HepG2 (cell line): ENCODE results near the gene RANBP3L. TPM values are rescaled to one million over a fixed set of nuclear protein-coding genes. Genes with fewer than 3 reads are reported as not detected.

Source experiments
- ATAC-seq: fragments of 200-7000 bp; cut with Tn5 transposase; 3 replicates; pipeline ENCODE4 v1.9.1; 2020; ENCODE audit warnings: mild to moderate bottlenecking, moderate library complexity
- BruUV-seq: library from RNA; stranded (reverse); fragments of 400-500 nt; replicated peaks from 2 replicates; lab custom pipeline; 2021; lab: Mats Ljungman, UMichigan
- CTCF ChIA-PET: fragments of 300-600 bp; formaldehyde crosslinking; extraction: SDS; loops from one replicate; lab custom pipeline; 2021; ENCODE audit warnings: low total read pairs, inconsistent platforms, low intra/inter-chr PET ratio; lab: Yijun Ruan, JAX
- POLR2A ChIA-PET: fragments of 350-600 bp; sonication (Branson Sonifier 250); formaldehyde crosslinking; loops from one replicate; lab custom pipeline; 2020; ENCODE audit warnings: antibody characterized with exemption, inconsistent platforms; lab: Yijun Ruan, JAX
- DNase-seq: peaks from one replicate; pipeline ENCODE4 v3.0.0-alpha.2; 2015; ENCODE audit warnings: low spot score
- FAIRE-seq: peaks from 3 replicates; lab custom pipeline; 2011; peaks lifted over from hg19 to GRCh38; lab: Jason Lieb, UNC
- H2AFZ ChIP-seq: one replicate; pipeline ENCODE4 v1.6.1; 2011; ENCODE audit warnings: low read length, inconsistent platforms
- H3K27ac ChIP-seq: fragments of 300-600 bp; 3 replicates; pipeline ENCODE4 v1.8.0; 2011; ENCODE audit warnings: mixed run types, mild to moderate bottlenecking, mixed read lengths, low read length, inconsistent platforms; ENCODE audit not compliant: insufficient read depth; ENCODE audit errors: extremely low read length
- H3K27me3 ChIP-seq, 2 experiments: fragments of 200-600 bp in 1 of 2; 2 replicates in 1 of 2; 3 replicates in 1 of 2; pipeline versions ENCODE4 v1.6.0 to v1.8.0; 2011; ENCODE audit warnings: low read length in 2 of 2, mild to moderate bottlenecking in 2 of 2, moderate library complexity in 2 of 2, inconsistent platforms in 1 of 2; ENCODE audit not compliant: insufficient read depth in 2 of 2, control insufficient read depth in 1 of 2
- H3K36me3 ChIP-seq, 2 experiments: fragments of 200-600 bp in 1 of 2; replicated peaks in 1 of 2; 2 replicates in 1 of 2; 3 replicates in 1 of 2; pipeline versions ENCODE4 v1.5.1 to v1.8.0; 2011; ENCODE audit warnings: low read length in 2 of 2, inconsistent platforms in 1 of 2; ENCODE audit not compliant: insufficient read depth in 2 of 2, control insufficient read depth in 1 of 2
- H3K4me1 ChIP-seq: 2 replicates; pipeline ENCODE4 v1.5.1; 2012; ENCODE audit warnings: low read length, inconsistent platforms; ENCODE audit not compliant: insufficient read depth
- H3K4me2 ChIP-seq: 2 replicates; pipeline ENCODE4 v1.6.0; 2011; ENCODE audit warnings: low read depth, low read length, inconsistent platforms
- H3K4me3 ChIP-seq, 3 experiments: fragments of 200-600 bp in 1 of 3; sonication (generic), shearing (Covaris generic) in 1 of 3; replicated peaks in 1 of 3; 2 replicates each; pipeline ENCODE4 v1.5.1; 2011 to 2016; ENCODE audit warnings: low read length in 3 of 3, inconsistent platforms in 2 of 3, low read depth in 2 of 3, mild to moderate bottlenecking in 2 of 3, control low read depth in 1 of 3, mixed read lengths in 1 of 3; ENCODE audit not compliant: insufficient read depth in 1 of 3
- H3K79me2 ChIP-seq: one replicate; pipeline ENCODE4 v1.6.1; 2011; ENCODE audit warnings: low read length, inconsistent platforms; ENCODE audit not compliant: insufficient read depth
- H3K9ac ChIP-seq: 2 replicates; pipeline ENCODE4 v1.6.0; 2011; ENCODE audit warnings: mild to moderate bottlenecking, low read depth, low read length, inconsistent platforms; ENCODE audit not compliant: insufficient read depth
- H3K9me3 ChIP-seq: 2 replicates; pipeline ENCODE4 v1.5.1; 2012; ENCODE audit warnings: mild to moderate bottlenecking, low read length
- H4K20me1 ChIP-seq: 2 replicates; pipeline ENCODE4 v1.6.0; 2011; ENCODE audit warnings: inconsistent platforms, mild to moderate bottlenecking, low read length, moderate library complexity; ENCODE audit not compliant: insufficient read depth
- DMTF1 ChIP-seq: sonication (generic); formaldehyde crosslinking; IDR thresholded peaks from 2 replicates; pipeline ENCODE4 v1.4.0; 2020; ENCODE audit warnings: mild to moderate bottlenecking, missing genetic modification reagents
- EEA1 ChIP-seq: sonication (generic); formaldehyde crosslinking; IDR thresholded peaks from 2 replicates; pipeline ENCODE4 v1.5.1; 2020; ENCODE audit warnings: mild to moderate bottlenecking, missing genetic modification reagents, borderline replicate concordance
- HNF1A ChIP-seq, 2 experiments: sonication (generic) in 1 of 2; formaldehyde crosslinking in 1 of 2; IDR thresholded peaks; 2 replicates each; pipeline versions ENCODE4 v1.4.0 to v1.6.1; 2016 to 2020; ENCODE audit warnings: borderline replicate concordance in 1 of 2, low read depth in 1 of 2, mild to moderate bottlenecking in 1 of 2, missing genetic modification reagents in 1 of 2
- NFKB2 ChIP-seq: sonication (generic); formaldehyde crosslinking; IDR thresholded peaks from 2 replicates; pipeline ENCODE4 v1.4.0; 2020; ENCODE audit warnings: missing genetic modification reagents, borderline replicate concordance
- NR0B2 ChIP-seq: sonication (generic); formaldehyde crosslinking; IDR thresholded peaks from 2 replicates; pipeline ENCODE4 v1.4.0; 2020; ENCODE audit warnings: mild to moderate bottlenecking, missing genetic modification reagents
- SRY ChIP-seq: sonication (generic); formaldehyde crosslinking; IDR thresholded peaks from 2 replicates; pipeline ENCODE4 v1.8.0; 2022; ENCODE audit warnings: mild to moderate bottlenecking, missing genetic modification reagents
- YEATS4 ChIP-seq: sonication (generic); formaldehyde crosslinking; IDR thresholded peaks from 2 replicates; pipeline ENCODE4 v1.4.0; 2020; ENCODE audit warnings: missing genetic modification reagents, borderline replicate concordance
- ZBTB21 ChIP-seq: sonication (generic); formaldehyde crosslinking; IDR thresholded peaks from 2 replicates; pipeline ENCODE4 v1.4.0; 2020; ENCODE audit warnings: missing genetic modification reagents
- ZHX2 ChIP-seq, 2 experiments: sonication (generic) in 1 of 2; formaldehyde crosslinking in 1 of 2; IDR thresholded peaks; 2 replicates each; pipeline versions ENCODE4 v1.6.1 to v1.9.0; 2014 to 2022; ENCODE audit warnings: antibody characterized with exemption in 1 of 2, borderline replicate concordance in 1 of 2, inconsistent platforms in 1 of 2, low read depth in 1 of 2, missing genetic modification reagents in 1 of 2
- ZNF207 ChIP-seq: fragments of 450-650 bp; IDR thresholded peaks from 2 replicates; pipeline ENCODE4 v1.6.1; 2016; ENCODE audit warnings: antibody characterized with exemption, borderline replicate concordance
- WGBS: methylation state at CpG from one replicate; pipeline ENCODE4 v1.1.6; 2017; ENCODE audit warnings: low lambda C conversion rate; 5-methylcytosine and 5-hydroxymethylcytosine counted together
- in situ Hi-C: cut with HindIII; loops from 2 replicates; pipeline ENCODE4 v1.10.0; 2017; ENCODE audit warnings: low pct_unique_long_range_greater_than_20kb; ENCODE audit not compliant: extremely low pct_ligation_motif_present
- intact Hi-C: fragments of 100-400 bp; cut with micrococcal nuclease; formaldehyde crosslinking; loops from one replicate; pipeline ENCODE4 v1.10.0; 2022; ENCODE audit not compliant: unreplicated experiment
- polyA plus RNA-seq, 8 experiments: library from polyadenylated mRNA; depleted of rRNA in 3 of 8; stranded (reverse) in 7 of 8; unstranded in 1 of 8; fragments of >200 nt; fragmentation: Illumina TruSeq in 4 of 8; extraction: Trizol in 4 of 8; gene quantifications; 2 replicates each; pipeline versions ENCODE4 v1.2.1 to v1.2.3, GENCODE V29; 2011 to 2016; ENCODE audit warnings: low read depth in 4 of 8, missing spikeins in 1 of 8, mixed read lengths in 1 of 8; ENCODE audit not compliant: insufficient read depth in 1 of 8
- total RNA-seq, 5 experiments: library from RNA; depleted of rRNA; stranded (reverse); fragments of >200 nt; fragmentation: Illumina TruSeq; extraction: Trizol; gene quantifications; 2 replicates each; pipeline ENCODE4 v1.2.3, GENCODE V29; 2016; ENCODE audit warnings: low read depth in 1 of 5

The RANBP3L gene
- total and polyA plus RNA-seq, 2 of the 13 experiments (the other 11 are each of a cell fraction or from before 2014, with no cell fraction given): 0.09 TPM; not detected in 1

- ATAC-seq (no peak), DNase-seq (no peak), FAIRE-seq (no peak)
- no peaks in the 10 kb centered on the region for H3K36me3 ChIP-seq
- H3K9me3 ChIP-seq: no peaks in the 10 kb centered on the region; the same call in 1 of the 2 replicates
- no peak overlapping the region for H2AFZ ChIP-seq
- BruUV-seq: no TSS peak
- H3K79me2 ChIP-seq: no peaks in the 10 kb centered on the region
- H3K27me3 ChIP-seq: no peaks in the 10 kb centered on the region
- WGBS: 0% methylated on average over 1 of the region's 1 CpG
- POLR2A ChIA-PET: no interaction called here
- no peak overlapping the region for H3K4me3 ChIP-seq
- H4K20me1 ChIP-seq: no peaks in the 10 kb centered on the region
- no peak overlapping the region for H3K9ac ChIP-seq
- no peak overlapping the region for H3K4me2 ChIP-seq
- H3K27ac ChIP-seq: no peak overlapping the region
- in situ Hi-C loops: no loop called here
- intact Hi-C loops: no loop called here
- no peaks in the 10 kb centered on the region for H3K4me1 ChIP-seq
- CTCF ChIA-PET: no interaction called here
- TF ChIP-seq NFKB2 (no peak), SRY (no peak), ZBTB21 (CRISPR knock-in tag) (no peak), YEATS4 (CRISPR knock-in tag) (no peak), NR0B2 (CRISPR knock-in tag) (no peak), HNF1A (IDR thresholded peaks at IDR 0.05; ENCODE audit: low read depth) (no peak), HNF1A (CRISPR knock-in tag; IDR thresholded peaks at IDR 0.05; ENCODE audit: borderline replicate concordance) (no peak), ZNF207 (no peak), DMTF1 (CRISPR knock-in tag) (no peak), EEA1 (CRISPR knock-in tag) (no peak), ZHX2 (IDR thresholded peaks at IDR 0.05; ENCODE audit: low read depth) (no peak), ZHX2 (CRISPR knock-in tag; IDR thresholded peaks at IDR 0.05; ENCODE audit: borderline replicate concordance) (no peak)
These were observed 35.9 kb upstream of the RANBP3L start for GRCh38 chr5:36337597-36337996.
